ENCODE measurements around the gene CEP162. TPM values are rescaled to one million over a fixed set of nuclear protein-coding genes. Genes with fewer than 3 reads are reported as not detected.
"Not testable (repeated sequence)": the region's sequence is repeated elsewhere in the genome, so short reads cannot be mapped to it uniquely, and the experiment has no call there.

CEP162 gene
- total RNA-seq, 1 experiment from 2014 or later: 2.3 TPM

GRCh38 chr6:84251891-84252539 lies 24.6 kb upstream of the CEP162 start:
- Histone ChIP-seq H3K4me2 (ENCODE audit: low read length) (peak overlapping the region; percentile 42; the same call in 1 of the 2 replicates), H3K4me3 (ENCODE audit: low read length) (no peak overlapping the region), H3K36me3 (ENCODE audit: low read depth, low read length) (no peaks in the 10 kb centered on the region), H2AFZ (ENCODE audit: low read length) (no peak overlapping the region), H3K9ac (ENCODE audit: low read length) (no peak overlapping the region), H3F3A (ENCODE audit: low read length, unreplicated experiment) (no peaks in the 10 kb centered on the region), H3K79me2 (ENCODE audit: low read length) (no peaks in the 10 kb centered on the region), H3K27me3 (ENCODE audit: low read length) (peaks cover 57% of the 10 kb centered on the region), H3K27ac (ENCODE audit: low read length) (no peak overlapping the region), H3K9me2 (replicated peaks; ENCODE audit: low read length) (no peaks in the 10 kb centered on the region), H3K4me1 (ENCODE audit: insufficient read depth, low read length) (no peaks in the 10 kb centered on the region), H4K20me1 (ENCODE audit: low read length) (no peaks in the 10 kb centered on the region), H3K9me3 (ENCODE audit: low read length) (no peaks in the 10 kb centered on the region)
- DNase-seq (no peak), ATAC-seq (no peak)
- CTCF ChIA-PET: no interaction called here
- intact Hi-C loops (cut with micrococcal nuclease): no loop called here
- TF ChIP-seq EZH2phosphoT487 (IDR thresholded peaks at IDR 0.05; ENCODE audit: borderline replicate concordance, low read length) (no peak), EZH2 (IDR thresholded peaks at IDR 0.05; ENCODE audit: low read length, unreplicated experiment) (no peak)
- BruUV-seq (replicated peaks): no TSS peak
- POLR2A ChIA-PET (ENCODE audit: unreplicated experiment): no interaction called here

- Histone ChIP-seq H3K9ac (ENCODE audit: low read length) (no peak overlapping the region), H4K20me1 (ENCODE audit: low read length) (no peaks in the 10 kb centered on the region), H3F3A (ENCODE audit: low read length, unreplicated experiment) (no peaks in the 10 kb centered on the region), H2AFZ (ENCODE audit: low read length) (no peak overlapping the region), H3K4me1 (ENCODE audit: insufficient read depth, low read length) (no peaks in the 10 kb centered on the region), H3K36me3 (ENCODE audit: low read depth, low read length) (no peaks in the 10 kb centered on the region), H3K79me2 (ENCODE audit: low read length) (no peaks in the 10 kb centered on the region), H3K4me3 (ENCODE audit: low read length) (no peak overlapping the region), H3K27me3 (ENCODE audit: low read length) (peaks cover 36% of the 10 kb centered on the region; the same call in 1 of the 2 replicates), H3K4me2 (ENCODE audit: low read length) (no peak overlapping the region), H3K9me2 (replicated peaks; ENCODE audit: low read length) (no peaks in the 10 kb centered on the region), H3K9me3 (ENCODE audit: low read length) (no peaks in the 10 kb centered on the region), H3K27ac (ENCODE audit: low read length) (no peak overlapping the region)
- ChIA-PET POLR2A (ENCODE audit: unreplicated experiment) (no interaction called here), CTCF (no interaction called here)
- TF ChIP-seq CTCF (conservative IDR thresholded peaks at IDR 0.05; ENCODE audit: low read depth, low read length): no peak
- no peak for TF ChIP-seq EZH2 (IDR thresholded peaks at IDR 0.05; ENCODE audit: low read length, unreplicated experiment)
- no peak for TF ChIP-seq EZH2phosphoT487 (IDR thresholded peaks at IDR 0.05; ENCODE audit: borderline replicate concordance, low read length)
- BruUV-seq (replicated peaks): no TSS peak
- no peak for DNase-seq
- intact Hi-C loops (cut with micrococcal nuclease): loop anchor here (10.0 kb wide), 1 partner anchor 715 kb away; no protein-coding TSS in a partner anchor
- ATAC-seq: no peak
Observed at GRCh38 chr6:84249724-84250123, 22.3 kb upstream of the CEP162 start.

GRCh38 chr6:84244416-84245081 lies 17.1 kb upstream of the CEP162 start:
- ATAC-seq; H3K4me1 ChIP-seq (ENCODE audit: insufficient read depth, low read length); H3K27me3 ChIP-seq (ENCODE audit: low read length); H3K79me2 ChIP-seq (ENCODE audit: low read length); DNase-seq; H3K9me3 ChIP-seq (ENCODE audit: low read length); POLR2A ChIA-PET (ENCODE audit: unreplicated experiment); H3K27ac ChIP-seq (ENCODE audit: low read length); H3K4me2 ChIP-seq (ENCODE audit: low read length); H3K36me3 ChIP-seq (ENCODE audit: low read depth, low read length); H3K9ac ChIP-seq (ENCODE audit: low read length); H3K9me2 ChIP-seq (replicated peaks; ENCODE audit: low read length); H3K4me3 ChIP-seq (ENCODE audit: low read length); CTCF ChIA-PET; H4K20me1 ChIP-seq (ENCODE audit: low read length); BruUV-seq (replicated peaks); H2AFZ ChIP-seq (ENCODE audit: low read length); H3F3A ChIP-seq (ENCODE audit: low read length, unreplicated experiment): not testable (repeated sequence)
- intact Hi-C loops (cut with micrococcal nuclease): loop anchor here (10.0 kb wide), 1 partner anchor 720 kb away; no protein-coding TSS in a partner anchor

Measured in PC-3 (cell line).